ENCODE measurements around the gene ODAD3. TPM values are rescaled to one million over a fixed set of nuclear protein-coding genes. Genes with fewer than 3 reads are reported as not detected.

ODAD3 gene
- total and polyA plus RNA-seq, 2 donors (not counting 1 experiment from before 2014, with no cell fraction given): 0.18 to 0.62 TPM

DNA sequence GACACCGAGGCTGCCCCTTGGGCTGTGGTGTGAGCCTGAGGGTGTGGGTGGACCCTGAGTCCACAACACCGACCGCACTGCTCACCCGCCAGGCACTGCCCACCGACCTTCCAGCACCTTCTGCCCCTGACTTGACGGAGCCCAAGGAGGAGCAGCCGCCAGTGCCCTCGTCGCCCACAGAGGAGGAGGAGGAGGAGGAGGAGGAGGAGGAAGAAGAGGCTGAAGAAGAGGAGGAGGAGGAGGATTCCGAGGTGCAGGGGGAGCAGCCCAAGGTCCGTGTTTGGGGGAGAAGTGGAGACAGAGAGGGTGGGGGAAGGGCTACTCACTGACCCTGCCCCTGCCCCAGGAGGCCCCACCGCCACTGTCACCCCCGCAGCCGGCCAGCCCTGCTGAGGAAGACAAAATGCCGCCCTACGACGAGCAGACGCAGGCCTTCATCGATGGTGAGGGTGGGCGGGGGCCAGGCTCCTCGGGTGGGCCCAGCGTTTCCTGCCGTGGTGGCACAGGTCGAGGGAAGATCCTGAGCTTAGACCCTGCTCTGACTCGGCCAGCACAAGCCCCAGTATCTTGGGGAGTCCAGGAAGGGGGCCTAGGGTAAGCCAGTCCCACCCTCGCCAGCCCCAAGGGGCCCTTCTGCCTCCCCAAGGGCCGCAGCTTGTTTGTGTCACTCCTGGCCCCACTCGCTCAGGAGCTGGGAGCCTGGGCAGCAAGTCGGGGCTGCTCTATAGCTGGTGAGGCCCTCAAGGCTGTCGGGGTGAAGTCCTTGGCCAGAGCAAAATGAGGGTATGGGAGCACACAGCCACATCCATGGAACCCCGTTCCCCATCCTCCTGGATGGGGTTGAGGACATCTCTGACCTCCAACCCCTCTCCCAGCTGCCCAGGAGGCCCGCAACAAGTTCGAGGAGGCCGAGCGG lies 12.7 kb upstream of the ODAD3 start:
- no peak overlapping the region for H3K27ac Mint-ChIP-seq
- ChIA-PET CTCF (interaction anchor here (1.1 to 4.2 kb wide), 6 partner anchors 35 to 205 kb away, joined by 3 to 27 read pairs (median 4); no protein-coding TSS in a partner anchor), POLR2A (no interaction called here)
- H3K9me3 Mint-ChIP-seq (ENCODE audit: insufficient read depth): no peaks in the 10 kb centered on the region
- no peak overlapping the region for H2AFZ ChIP-seq (ENCODE audit: insufficient read depth, low read depth, low read length, poor library complexity, severe bottlenecking)
- DNase-seq (peak; percentile 11), ATAC-seq (ENCODE audit: low read depth) (no peak)
- no peak overlapping the region for H3K4me2 ChIP-seq (replicated peaks; ENCODE audit: low read depth, low read length, poor library complexity, severe bottlenecking)
- no peak overlapping the region for H3K4me3 Mint-ChIP-seq
- H3K9ac ChIP-seq (ENCODE audit: low read length): no peak overlapping the region
- H3K79me2 ChIP-seq (ENCODE audit: control insufficient read depth, insufficient read depth, low read length): peaks cover 5% of the 10 kb centered on the region
- no peak overlapping the region for H3K4me3 ChIP-seq (ENCODE audit: control extremely low read depth in 1 of 5, extremely low read depth in 1 of 5, insufficient read depth in 1 of 5, low read depth in 2 of 5, low read length in 4 of 5)
- WGBS (ENCODE audit: insufficient coverage): 98% methylated on average over 33 of the region's 35 CpGs
- peaks cover 42% of the 10 kb centered on the region for H4K20me1 ChIP-seq (ENCODE audit: control insufficient read depth, insufficient read depth, low read length, poor library complexity, severe bottlenecking)
- peaks cover 5% of the 10 kb centered on the region for H3K4me1 Mint-ChIP-seq
- peaks cover 0 to 68% of the 10 kb centered on the region in 2 experiments for H3K36me3 ChIP-seq (replicated peaks in 1 of 2; ENCODE audit: control extremely low read depth in 1 of 2, control insufficient read depth in 1 of 2, extremely low read depth in 1 of 2, insufficient read depth in 2 of 2, low read length in 1 of 2)
- no peaks in the 10 kb centered on the region for H3K27me3 ChIP-seq (replicated peaks in 1 of 4; ENCODE audit: control extremely low read depth in 1 of 4, control insufficient read depth in 3 of 4, insufficient read depth in 4 of 4, low read length in 3 of 4)
- H3K27me3 Mint-ChIP-seq: no peaks in the 10 kb centered on the region
- TF ChIP-seq EZH2 (IDR thresholded peaks at IDR 0.05; ENCODE audit: borderline replicate concordance, insufficient read depth, low read depth, low read length, poor library complexity, severe bottlenecking): no peak
- TF ChIP-seq, protein P1, sequence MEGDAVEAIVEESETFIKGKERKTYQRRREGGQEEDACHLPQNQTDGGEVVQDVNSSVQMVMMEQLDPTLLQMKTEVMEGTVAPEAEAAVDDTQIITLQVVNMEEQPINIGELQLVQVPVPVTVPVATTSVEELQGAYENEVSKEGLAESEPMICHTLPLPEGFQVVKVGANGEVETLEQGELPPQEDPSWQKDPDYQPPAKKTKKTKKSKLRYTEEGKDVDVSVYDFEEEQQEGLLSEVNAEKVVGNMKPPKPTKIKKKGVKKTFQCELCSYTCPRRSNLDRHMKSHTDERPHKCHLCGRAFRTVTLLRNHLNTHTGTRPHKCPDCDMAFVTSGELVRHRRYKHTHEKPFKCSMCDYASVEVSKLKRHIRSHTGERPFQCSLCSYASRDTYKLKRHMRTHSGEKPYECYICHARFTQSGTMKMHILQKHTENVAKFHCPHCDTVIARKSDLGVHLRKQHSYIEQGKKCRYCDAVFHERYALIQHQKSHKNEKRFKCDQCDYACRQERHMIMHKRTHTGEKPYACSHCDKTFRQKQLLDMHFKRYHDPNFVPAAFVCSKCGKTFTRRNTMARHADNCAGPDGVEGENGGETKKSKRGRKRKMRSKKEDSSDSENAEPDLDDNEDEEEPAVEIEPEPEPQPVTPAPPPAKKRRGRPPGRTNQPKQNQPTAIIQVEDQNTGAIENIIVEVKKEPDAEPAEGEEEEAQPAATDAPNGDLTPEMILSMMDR (IDR thresholded peaks at IDR 0.05): no peak
- peaks cover 0 to 3% of the 10 kb centered on the region in 2 donors for H3K4me1 ChIP-seq (ENCODE audit: control insufficient read depth in 2 of 2, insufficient read depth in 2 of 2, low read length in 2 of 2)
- no peaks in the 10 kb centered on the region for H3K9me3 ChIP-seq (ENCODE audit: control extremely low read depth in 1 of 3, control insufficient read depth in 2 of 3, insufficient read depth in 1 of 3, low read length in 2 of 3)
- no peak overlapping the region for H3K27ac ChIP-seq (ENCODE audit: low read length in 2 of 2)
- intact Hi-C loops (cut with micrococcal nuclease): no loop called here
